OCI-LY1 (cell line): ENCODE results near the gene ZNF827.

Experiments used
- EZH2 ChIP-seq: fragments of 200-600 bp; sonication (generic), shearing (Covaris generic); IDR thresholded peaks from 2 replicates; pipeline ENCODE4 v1.8.0; 2017; ENCODE audit warnings: borderline replicate concordance, mixed run types, mild to moderate bottlenecking, antibody characterized with exemption, low read length, moderate library complexity, mixed read lengths
- TF ChIP-seq, protein P1 (sequence below): fragments of 200-600 bp; sonication (generic), shearing (Covaris generic); IDR thresholded peaks from 2 replicates; pipeline ENCODE4 v1.5.1; 2017; ENCODE audit warnings: mild to moderate bottlenecking, antibody characterized with exemption, low read length, moderate library complexity, mixed read lengths

GRCh38 chr4:145939856-145940255 is 1.2 kb upstream of the ZNF827 start:
- TF ChIP-seq, protein P1, sequence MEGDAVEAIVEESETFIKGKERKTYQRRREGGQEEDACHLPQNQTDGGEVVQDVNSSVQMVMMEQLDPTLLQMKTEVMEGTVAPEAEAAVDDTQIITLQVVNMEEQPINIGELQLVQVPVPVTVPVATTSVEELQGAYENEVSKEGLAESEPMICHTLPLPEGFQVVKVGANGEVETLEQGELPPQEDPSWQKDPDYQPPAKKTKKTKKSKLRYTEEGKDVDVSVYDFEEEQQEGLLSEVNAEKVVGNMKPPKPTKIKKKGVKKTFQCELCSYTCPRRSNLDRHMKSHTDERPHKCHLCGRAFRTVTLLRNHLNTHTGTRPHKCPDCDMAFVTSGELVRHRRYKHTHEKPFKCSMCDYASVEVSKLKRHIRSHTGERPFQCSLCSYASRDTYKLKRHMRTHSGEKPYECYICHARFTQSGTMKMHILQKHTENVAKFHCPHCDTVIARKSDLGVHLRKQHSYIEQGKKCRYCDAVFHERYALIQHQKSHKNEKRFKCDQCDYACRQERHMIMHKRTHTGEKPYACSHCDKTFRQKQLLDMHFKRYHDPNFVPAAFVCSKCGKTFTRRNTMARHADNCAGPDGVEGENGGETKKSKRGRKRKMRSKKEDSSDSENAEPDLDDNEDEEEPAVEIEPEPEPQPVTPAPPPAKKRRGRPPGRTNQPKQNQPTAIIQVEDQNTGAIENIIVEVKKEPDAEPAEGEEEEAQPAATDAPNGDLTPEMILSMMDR, result no peak
- no peak for TF ChIP-seq EZH2
